ENCODE data around the gene CCDC127. TPM values are rescaled to one million over a fixed set of nuclear protein-coding genes. Genes with fewer than 3 reads are reported as not detected.

Gene CCDC127
- total and polyA plus RNA-seq, 2 of the 13 experiments (the other 11 are each of a cell fraction or from before 2014, with no cell fraction given) = 2.9 to 4.3 TPM

DNA sequence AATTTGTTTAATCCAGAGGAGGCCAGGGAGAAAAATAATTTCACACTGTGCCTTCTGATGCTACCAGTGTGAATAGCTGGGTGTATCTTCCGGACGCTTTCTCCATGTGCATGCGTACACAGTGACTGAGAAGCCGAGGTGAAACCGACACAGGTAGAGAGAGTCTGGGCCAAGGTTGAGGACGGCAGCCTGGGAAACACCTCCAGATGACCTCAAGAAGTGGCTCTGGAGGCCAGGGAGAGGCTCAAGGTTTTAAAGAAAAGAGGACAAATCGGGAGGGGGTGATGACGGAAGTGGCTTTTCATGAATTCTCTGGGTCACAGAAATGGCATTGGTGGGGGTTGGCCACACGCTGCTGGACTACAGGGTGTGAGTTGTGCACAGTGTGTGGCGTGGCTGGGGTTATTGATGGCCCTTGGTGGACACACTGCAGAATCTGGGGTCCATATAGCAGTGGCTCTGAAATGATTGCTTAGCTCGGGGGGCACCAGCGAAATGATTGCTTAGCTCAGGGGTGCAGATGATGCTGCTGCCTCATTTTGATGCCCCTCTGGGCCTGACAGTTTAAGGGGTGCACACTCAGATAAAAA is 60.7 kb downstream of the CCDC127 start:
- no peak overlapping the region for H3K4me2 ChIP-seq (ENCODE audit: low read depth, low read length)
- no TSS peak for BruUV-seq (replicated peaks)
- no peak for FAIRE-seq
- no peak overlapping the region for H3K4me3 ChIP-seq (replicated peaks in 1 of 3; ENCODE audit: insufficient read depth in 1 of 3, low read depth in 2 of 3, low read length in 3 of 3)
- H2AFZ ChIP-seq (ENCODE audit: low read length) = no peak overlapping the region
- H3K9ac ChIP-seq (ENCODE audit: insufficient read depth, low read depth, low read length) = no peak overlapping the region
- in situ Hi-C loops (cut with HindIII; ENCODE audit: extremely low pct_ligation_motif_present, low pct_unique_long_range_greater_than_20kb) = no loop called here
- no peaks in the 10 kb centered on the region for H4K20me1 ChIP-seq (ENCODE audit: insufficient read depth, low read length)
- WGBS (ENCODE audit: low lambda C conversion rate) = 35% methylated on average over 10 of the region's 12 CpGs
- H3K4me1 ChIP-seq (ENCODE audit: insufficient read depth, low read length) = no peaks in the 10 kb centered on the region
- H3K79me2 ChIP-seq (ENCODE audit: insufficient read depth, low read length) = no peaks in the 10 kb centered on the region
- no peak for ATAC-seq
- CTCF ChIA-PET (ENCODE audit: low intra/inter-chr PET ratio, low total read pairs) = no interaction called here
- no peak for DNase-seq (ENCODE audit: low spot score)
- peaks cover 8 to 76% of the 10 kb centered on the region in 2 experiments for H3K27me3 ChIP-seq (ENCODE audit: control insufficient read depth in 1 of 2, insufficient read depth in 2 of 2, low read length in 2 of 2)
- no peaks in the 10 kb centered on the region for H3K9me3 ChIP-seq (ENCODE audit: low read length)
- intact Hi-C loops (cut with micrococcal nuclease; ENCODE audit: unreplicated experiment) = no loop called here
- POLR2A ChIA-PET = no interaction called here
- no peak overlapping the region for H3K27ac ChIP-seq (ENCODE audit: extremely low read length, insufficient read depth, low read length)
- no peaks in the 10 kb centered on the region for H3K36me3 ChIP-seq (replicated peaks in 1 of 2; ENCODE audit: control insufficient read depth in 1 of 2, insufficient read depth in 2 of 2, low read length in 2 of 2)
- no peak for TF ChIP-seq NR2C2 (CRISPR knock-in tag; IDR thresholded peaks at IDR 0.05; ENCODE audit: borderline replicate concordance)
- TF ChIP-seq ZNF367 (CRISPR knock-in tag; IDR thresholded peaks at IDR 0.05; ENCODE audit: borderline replicate concordance) = no peak
- TF ChIP-seq ZNF180 (CRISPR knock-in tag; IDR thresholded peaks at IDR 0.05; ENCODE audit: borderline replicate concordance, low read depth) = no peak
- TF ChIP-seq ZNF879 (CRISPR knock-in tag; IDR thresholded peaks at IDR 0.05) = no peak
- no peak for TF ChIP-seq KLF13 (CRISPR knock-in tag; IDR thresholded peaks at IDR 0.05)
- no peak for TF ChIP-seq SMAD1 (CRISPR knock-in tag; IDR thresholded peaks at IDR 0.05; ENCODE audit: borderline replicate concordance, low read depth)
- TF ChIP-seq ZNF333 (CRISPR knock-in tag; IDR thresholded peaks at IDR 0.05; ENCODE audit: borderline replicate concordance) = no peak
- TF ChIP-seq, protein P1, sequence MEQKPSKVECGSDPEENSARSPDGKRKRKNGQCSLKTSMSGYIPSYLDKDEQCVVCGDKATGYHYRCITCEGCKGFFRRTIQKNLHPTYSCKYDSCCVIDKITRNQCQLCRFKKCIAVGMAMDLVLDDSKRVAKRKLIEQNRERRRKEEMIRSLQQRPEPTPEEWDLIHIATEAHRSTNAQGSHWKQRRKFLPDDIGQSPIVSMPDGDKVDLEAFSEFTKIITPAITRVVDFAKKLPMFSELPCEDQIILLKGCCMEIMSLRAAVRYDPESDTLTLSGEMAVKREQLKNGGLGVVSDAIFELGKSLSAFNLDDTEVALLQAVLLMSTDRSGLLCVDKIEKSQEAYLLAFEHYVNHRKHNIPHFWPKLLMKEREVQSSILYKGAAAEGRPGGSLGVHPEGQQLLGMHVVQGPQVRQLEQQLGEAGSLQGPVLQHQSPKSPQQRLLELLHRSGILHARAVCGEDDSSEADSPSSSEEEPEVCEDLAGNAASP (CRISPR knock-in tag; IDR thresholded peaks at IDR 0.05; ENCODE audit: borderline replicate concordance) = no peak
- no peak for TF ChIP-seq ZNF264 (CRISPR knock-in tag; IDR thresholded peaks at IDR 0.05)
- no peak for TF ChIP-seq ZFP41 (CRISPR knock-in tag; IDR thresholded peaks at IDR 0.05; ENCODE audit: borderline replicate concordance)
- TF ChIP-seq CAMTA2 (CRISPR knock-in tag; IDR thresholded peaks at IDR 0.05; ENCODE audit: borderline replicate concordance) = no peak
- no peak for TF ChIP-seq ZNF142 (CRISPR knock-in tag; IDR thresholded peaks at IDR 0.05)
- no peak for TF ChIP-seq ZBTB7A (CRISPR knock-in tag; IDR thresholded peaks at IDR 0.05)
- no peak for TF ChIP-seq MTF1 (CRISPR knock-in tag; IDR thresholded peaks at IDR 0.05)
- TF ChIP-seq DNMT3B (CRISPR knock-in tag; conservative IDR thresholded peaks at IDR 0.05) = no peak
- TF ChIP-seq ZNF629 (CRISPR knock-in tag; conservative IDR thresholded peaks at IDR 0.05) = no peak

Measured in HepG2 (cell line).